GM12891 (cell line): ENCODE results near the gene SLCO2A1.

ENCODE experiments used
- DNase-seq: peaks from one replicate; pipeline ENCODE4 v3.0.0; 2011; ENCODE audit warnings: low spot score; ENCODE audit not compliant: insufficient read length
- FAIRE-seq: peaks from 2 replicates; lab custom pipeline; 2011; peaks lifted over from hg19 to GRCh38; lab: Jason Lieb, UNC
- PAX5 ChIP-seq: IDR thresholded peaks from 2 replicates; pipeline ENCODE4 v1.6.1; 2011; ENCODE audit warnings: low read length, moderate library complexity, mild to moderate bottlenecking; ENCODE audit not compliant: insufficient read depth, severe bottlenecking
- POLR2A ChIP-seq: IDR thresholded peaks from 2 replicates; pipeline ENCODE4 v1.6.1; 2011; ENCODE audit warnings: low read depth, low read length, control low read depth
- POLR2AphosphoS5 ChIP-seq: IDR thresholded peaks from 2 replicates; pipeline ENCODE4 v1.6.1; 2011; ENCODE audit warnings: low read depth, low read length, control low read depth
- POU2F2 ChIP-seq: IDR thresholded peaks from 2 replicates; pipeline ENCODE4 v1.6.1; 2011; ENCODE audit warnings: low read depth, mild to moderate bottlenecking, control low read depth, low read length, moderate library complexity
- SPI1 ChIP-seq: IDR thresholded peaks from 2 replicates; pipeline ENCODE4 v1.6.1; 2011; ENCODE audit warnings: low read depth, low read length, control low read depth
- TAF1 ChIP-seq: IDR thresholded peaks from 2 replicates; pipeline ENCODE4 v1.6.1; 2011; ENCODE audit warnings: low read depth, low read length, control low read depth

SLCO2A1 gene

DNA sequence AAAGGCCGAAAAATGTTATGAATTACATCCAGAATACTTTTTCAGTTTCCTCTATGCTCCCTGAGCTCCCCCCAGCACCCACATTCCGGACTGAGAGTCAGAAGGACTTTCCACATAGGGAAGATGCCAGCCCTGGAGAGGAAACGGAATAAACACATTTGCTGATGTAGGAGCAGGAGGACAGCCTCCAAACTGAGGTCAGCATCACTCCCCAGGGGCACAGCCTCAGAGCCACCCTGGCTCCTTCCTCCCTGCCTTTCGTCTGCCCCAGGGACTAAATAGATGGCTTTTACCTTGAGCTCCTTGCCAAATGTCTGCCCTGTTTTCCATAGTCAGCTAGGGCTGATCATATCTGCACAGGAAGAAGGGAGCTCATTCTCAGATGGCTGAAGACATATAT is 22.6 kb upstream of the SLCO2A1 start:
- no peak for DNase-seq
- no peak for TF ChIP-seq SPI1
- TF ChIP-seq POLR2A = no peak
- no peak for TF ChIP-seq TAF1
- no peak for TF ChIP-seq PAX5
- no peak for TF ChIP-seq POU2F2
- no peak for TF ChIP-seq POLR2AphosphoS5
- no peak for FAIRE-seq

DNA sequence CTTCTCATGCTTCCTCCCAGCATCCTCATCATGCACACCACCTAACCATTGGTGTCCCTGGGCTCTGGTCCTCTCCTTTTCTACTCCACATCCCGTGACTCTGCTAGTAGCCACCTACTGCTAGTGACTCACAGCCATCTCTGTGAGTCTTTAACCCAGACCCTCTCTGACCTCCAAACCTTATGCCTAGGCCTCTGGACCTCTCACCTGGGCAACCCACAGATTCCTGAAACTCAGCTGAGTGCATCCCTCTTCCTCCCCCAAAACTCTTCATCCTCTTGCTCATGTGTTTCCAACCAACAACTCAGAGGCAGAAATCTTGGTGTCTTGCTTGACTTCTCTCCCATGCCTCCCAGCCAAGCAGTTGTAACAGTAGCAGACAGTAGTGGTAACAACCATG is 20.0 kb upstream of the SLCO2A1 start:
- FAIRE-seq = no peak
- TF ChIP-seq TAF1 = no peak
- TF ChIP-seq SPI1 = no peak
- TF ChIP-seq PAX5 = no peak
- no peak for TF ChIP-seq POU2F2
- no peak for TF ChIP-seq POLR2A
- TF ChIP-seq POLR2AphosphoS5 = no peak
- no peak for DNase-seq

DNA sequence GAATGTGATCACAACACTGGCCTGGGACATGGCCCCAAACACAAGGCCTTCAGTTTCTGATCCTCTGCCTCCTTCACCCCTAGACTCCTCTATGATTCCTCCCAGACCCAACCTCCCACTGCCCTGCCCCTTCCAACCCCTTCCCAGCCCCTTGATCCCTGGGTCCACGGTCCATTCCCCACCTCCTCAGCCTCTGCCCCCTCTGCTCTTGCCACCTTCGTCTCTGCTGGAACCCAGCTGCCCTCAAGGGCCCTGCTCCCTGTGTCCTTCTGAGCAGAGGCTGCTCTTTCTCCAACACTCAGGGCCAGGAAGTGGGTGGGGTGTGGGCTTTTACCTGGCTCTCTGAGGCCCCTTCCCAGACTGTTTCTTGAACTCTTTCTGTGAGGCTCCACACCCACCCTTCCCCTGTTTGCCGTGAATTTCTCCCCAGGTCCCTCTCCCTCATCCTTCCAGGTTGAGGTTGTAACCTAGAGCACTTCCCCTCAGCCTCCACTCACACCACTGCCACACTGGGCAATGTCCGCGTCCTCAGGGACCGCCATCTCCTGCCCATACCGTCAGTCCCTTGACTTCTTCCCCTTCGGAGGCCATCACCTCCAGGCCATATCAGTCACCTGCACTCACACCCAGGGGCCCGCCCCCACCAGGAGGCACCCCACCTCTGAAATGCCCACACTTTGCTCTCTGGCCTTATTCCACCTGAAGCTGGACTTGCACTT is 18.7 kb upstream of the SLCO2A1 start:
- no peak for TF ChIP-seq SPI1
- TF ChIP-seq PAX5 = no peak
- no peak for TF ChIP-seq POU2F2
- no peak for TF ChIP-seq TAF1
- no peak for TF ChIP-seq POLR2AphosphoS5
- TF ChIP-seq POLR2A = no peak
- no peak for FAIRE-seq
- DNase-seq = no peak

DNA sequence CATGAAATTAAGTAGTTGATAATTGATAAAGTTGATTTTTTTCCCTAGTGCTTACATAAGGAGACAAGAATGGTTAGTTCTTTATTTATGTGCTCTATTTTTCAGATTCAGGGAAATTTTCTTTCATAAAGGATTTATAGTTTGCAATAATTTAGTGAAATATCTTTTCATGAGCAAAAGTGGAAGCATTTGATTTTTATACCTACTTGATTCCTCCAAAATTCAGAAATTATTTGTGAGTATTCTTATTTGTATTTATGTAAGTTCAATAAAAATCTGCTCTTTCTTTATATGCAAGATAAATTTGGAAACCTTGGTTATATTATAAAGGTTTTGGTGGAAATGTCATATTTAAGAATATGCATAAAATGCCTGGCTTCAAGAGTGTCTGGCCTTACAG is 14.7 kb upstream of the SLCO2A1 start:
- TF ChIP-seq POLR2A = no peak
- TF ChIP-seq POU2F2 = no peak
- TF ChIP-seq TAF1 = no peak
- TF ChIP-seq POLR2AphosphoS5 = no peak
- no peak for TF ChIP-seq PAX5
- TF ChIP-seq SPI1 = no peak
- DNase-seq (no peak), FAIRE-seq (no peak)

DNA sequence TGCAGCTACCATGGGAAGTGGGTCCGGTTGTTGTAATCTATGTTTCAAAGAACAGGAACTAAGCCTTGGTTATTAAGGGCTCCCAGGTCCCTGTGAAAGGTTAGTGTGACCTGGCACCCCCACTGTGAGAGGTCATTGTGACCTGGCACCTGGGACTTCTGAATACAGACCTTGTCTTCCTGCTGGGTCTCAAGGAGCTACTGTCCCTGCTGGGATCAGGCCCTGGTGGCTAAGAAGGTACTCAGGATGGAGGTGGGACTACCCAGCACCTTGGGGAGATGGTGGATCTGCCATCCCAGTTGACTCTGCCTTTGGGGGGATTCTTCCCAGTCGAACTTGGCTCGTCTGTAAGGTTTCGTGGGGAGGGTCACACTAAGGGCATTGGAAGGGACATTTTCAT is 10.3 kb upstream of the SLCO2A1 start:
- FAIRE-seq = no peak

DNA sequence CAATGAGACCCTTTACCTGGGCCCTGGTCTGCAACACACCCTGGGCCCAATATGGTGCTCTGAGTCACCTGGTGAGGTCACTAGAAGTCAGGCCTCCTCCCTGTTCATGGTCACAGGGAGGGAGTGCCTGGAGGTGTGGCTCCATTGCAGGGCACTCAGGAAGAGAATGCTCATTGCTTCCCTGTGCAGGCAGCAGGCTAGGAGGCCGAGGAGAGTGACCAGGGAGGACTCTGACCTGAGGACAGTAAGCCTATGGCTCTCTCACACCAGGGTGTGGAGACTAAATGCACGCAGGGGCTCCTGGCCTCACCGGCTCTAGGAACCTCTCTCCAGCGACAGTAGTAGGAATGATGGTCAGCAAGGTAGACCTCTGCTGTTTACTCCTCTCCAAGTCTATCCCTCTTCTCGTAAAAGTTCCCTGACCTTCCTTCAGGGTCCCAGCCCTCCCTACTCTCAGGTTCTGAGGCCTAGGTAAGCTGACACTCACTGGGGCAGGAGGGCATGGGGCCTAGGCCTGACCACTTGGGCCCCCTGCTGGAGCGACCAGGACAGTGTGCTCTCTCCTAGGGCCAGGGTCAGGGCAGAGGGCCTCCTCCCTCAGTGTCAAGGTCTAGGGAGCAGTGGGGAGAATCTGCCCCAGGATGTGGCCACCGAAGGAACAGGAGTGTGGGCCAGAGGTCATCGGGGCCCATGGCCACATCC is 9.6 kb upstream of the SLCO2A1 start:
- FAIRE-seq (no peak), DNase-seq (no peak)

More for the DNA sequence above, 10.3 kb upstream of the SLCO2A1 start:
- TF ChIP-seq POU2F2 (no peak), TAF1 (no peak), POLR2A (no peak), PAX5 (no peak), POLR2AphosphoS5 (no peak), SPI1 (no peak)
- DNase-seq = no peak

DNA sequence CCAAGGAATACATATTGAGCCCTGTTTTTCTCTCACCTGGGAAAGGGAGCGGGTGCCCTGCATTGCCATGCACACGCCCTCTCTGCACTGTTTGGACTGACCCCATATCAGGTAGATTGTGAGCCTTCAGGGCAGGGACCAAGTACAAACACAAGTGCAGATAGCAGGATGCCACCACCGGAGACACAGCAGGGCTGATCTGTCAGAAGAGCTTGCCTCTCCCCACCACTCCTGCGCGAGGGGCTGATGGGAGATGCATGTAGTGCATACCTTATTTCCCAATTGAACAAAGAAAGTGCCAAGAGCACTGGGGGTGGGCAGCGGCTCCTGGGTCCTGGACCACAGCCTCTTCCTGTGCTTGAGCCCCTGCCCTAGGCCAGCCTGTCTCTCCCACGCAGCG is 9.0 kb upstream of the SLCO2A1 start:
- no peak for DNase-seq
- TF ChIP-seq POLR2AphosphoS5 (no peak), TAF1 (no peak), PAX5 (no peak), SPI1 (no peak), POU2F2 (no peak), POLR2A (no peak)
- FAIRE-seq = no peak

More for the DNA sequence above, 9.6 kb upstream of the SLCO2A1 start:
- TF ChIP-seq POU2F2 = no peak
- no peak for TF ChIP-seq POLR2A
- no peak for TF ChIP-seq SPI1
- TF ChIP-seq TAF1 = no peak
- TF ChIP-seq PAX5 = no peak
- no peak for TF ChIP-seq POLR2AphosphoS5

DNA sequence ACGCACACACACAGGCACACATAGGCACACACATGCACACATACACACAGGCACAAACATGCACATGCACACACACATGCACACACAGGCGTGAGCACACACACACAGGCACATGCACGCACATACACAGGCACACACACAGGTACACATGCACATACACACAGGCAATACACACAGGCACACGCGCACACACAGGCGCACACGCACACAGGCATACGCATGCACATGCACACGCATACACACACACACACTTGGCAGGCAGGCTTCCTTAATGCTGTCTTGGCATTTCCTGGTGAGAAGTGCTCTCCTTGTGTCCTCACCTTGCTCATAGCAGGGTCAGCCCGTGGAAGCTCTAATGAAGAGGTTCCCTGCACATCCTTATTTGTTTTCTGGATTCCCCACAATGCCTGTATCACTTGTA is 8.4 kb upstream of the SLCO2A1 start:
- TF ChIP-seq POLR2AphosphoS5 (no peak), SPI1 (no peak), POU2F2 (no peak), POLR2A (no peak), PAX5 (no peak), TAF1 (no peak)
- FAIRE-seq = no peak
- no peak for DNase-seq

DNA sequence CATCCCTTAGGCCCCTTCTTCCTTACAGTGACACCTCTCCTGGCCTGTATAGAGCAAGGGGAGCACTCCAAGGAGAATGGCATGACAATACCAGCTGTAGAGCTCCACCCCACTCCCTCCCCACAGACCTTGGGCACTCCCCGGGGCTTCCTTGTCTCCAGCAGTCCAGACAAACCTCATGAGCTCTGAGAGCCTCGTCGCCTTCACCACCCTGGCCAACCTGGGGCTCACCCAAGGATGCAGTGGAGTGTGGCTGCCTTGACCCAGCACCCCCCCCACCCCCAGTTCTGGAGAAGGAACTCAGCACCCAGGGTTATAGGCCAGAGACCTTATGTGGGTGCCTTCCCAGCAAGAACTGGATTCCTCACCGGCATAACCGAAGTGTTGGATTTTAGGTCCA is 7.4 kb upstream of the SLCO2A1 start:
- FAIRE-seq = no peak
- DNase-seq = no peak
- TF ChIP-seq PAX5 = no peak
- TF ChIP-seq POU2F2 = no peak
- TF ChIP-seq TAF1 = no peak
- TF ChIP-seq POLR2AphosphoS5 = no peak
- no peak for TF ChIP-seq SPI1
- TF ChIP-seq POLR2A = no peak

DNA sequence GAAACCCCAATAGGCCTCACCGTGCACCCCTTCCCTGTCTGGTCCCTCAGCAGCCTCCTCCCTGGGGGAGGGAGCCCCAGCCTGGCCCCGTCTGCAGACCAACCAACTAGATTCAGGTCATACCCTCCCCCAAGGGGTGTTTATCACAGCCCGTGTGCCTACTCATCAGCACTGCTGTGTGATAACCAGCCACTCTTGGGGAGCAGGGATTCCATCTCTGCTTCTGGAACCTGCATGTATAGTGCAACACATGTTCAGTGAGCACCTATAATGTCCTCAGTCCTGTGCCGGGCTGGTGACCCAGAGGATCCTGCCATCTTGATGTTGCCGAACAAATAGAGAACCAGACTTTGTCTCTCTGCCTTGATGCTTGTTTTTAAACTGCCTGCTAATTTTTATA is 6.6 kb upstream of the SLCO2A1 start:
- DNase-seq (no peak), FAIRE-seq (no peak)
- TF ChIP-seq POU2F2 (no peak), SPI1 (no peak), POLR2AphosphoS5 (no peak), POLR2A (no peak), PAX5 (no peak), TAF1 (no peak)
